ENCODE results near the gene RNF225.

- TF ChIP-seq CTCF (IDR thresholded peaks at IDR 0.05): no peak
- no peak for TF ChIP-seq POLR2A (IDR thresholded peaks at IDR 0.05)
These were observed 5.0 kb downstream of the RNF225 start for GRCh38 chr19:58400316-58400915.
